ENCODE results near the gene SETDB2. TPM values are rescaled to one million over a fixed set of nuclear protein-coding genes. Genes with fewer than 3 reads are reported as not detected.
A peak's percentile ranks its signal among the peaks of the same experiment; 100 is the strongest.

Gene SETDB2
- polyA plus RNA-seq, 1 donor (not counting 4 experiments of a cell fraction or from before 2014, with no cell fraction given), result 5.6 TPM

GRCh38 chr13:49424011-49424560 lies 20.0 kb upstream of the SETDB2 start:
- Histone ChIP-seq H2AFZ (ENCODE audit: control insufficient read depth, low read length) (no peak overlapping the region), H3K79me2 (ENCODE audit: control insufficient read depth, insufficient read depth, low read length) (no peaks in the 10 kb centered on the region), H3K4me3 (ENCODE audit: control insufficient read depth in 2 of 3, extremely low read depth in 1 of 3, insufficient read depth in 2 of 3, low read depth in 1 of 3, low read length in 3 of 3) (no peak overlapping the region), H3K4me1 (ENCODE audit: control insufficient read depth, extremely low read depth, insufficient read depth, low read length) (no peaks in the 10 kb centered on the region), H3K27ac (ENCODE audit: control insufficient read depth, insufficient read depth, low read length) (no peak overlapping the region), H3K36me3 (ENCODE audit: control insufficient read depth in 2 of 2, extremely low read depth in 1 of 2, insufficient read depth in 2 of 2, low read length in 2 of 2) (no peaks in the 10 kb centered on the region), H3K9me1 (ENCODE audit: control insufficient read depth, extremely low read depth, insufficient read depth, low read length) (no peaks in the 10 kb centered on the region), H3K9ac (ENCODE audit: control insufficient read depth, extremely low read depth, insufficient read depth, low read length) (no peak overlapping the region), H3K27me3 (ENCODE audit: control insufficient read depth, extremely low read depth, insufficient read depth, low read length) (no peaks in the 10 kb centered on the region), H4K20me1 (ENCODE audit: control insufficient read depth, extremely low read depth, insufficient read depth, low read length) (no peaks in the 10 kb centered on the region), H3K9me3 (ENCODE audit: control insufficient read depth, low read depth, low read length) (no peaks in the 10 kb centered on the region), H3K4me2 (ENCODE audit: control insufficient read depth, extremely low read depth, insufficient read depth, low read depth, low read length) (no peak overlapping the region)
- TF ChIP-seq CTCF (optimal IDR thresholded peaks at IDR 0.05 in 1 of 3, IDR thresholded peaks at IDR 0.05 in 1 of 3, conservative IDR thresholded peaks at IDR 0.05 in 1 of 3; ENCODE audit: extremely low read depth in 1 of 3, insufficient read depth in 2 of 3, low read length in 3 of 3) (no peak), EZH2 (IDR thresholded peaks at IDR 0.05; ENCODE audit: low read length) (no peak)
- dilution Hi-C loops (cut with MboI; ENCODE audit: extremely low pct_ligation_motif_present, low sequenced_read_pairs), result no loop called here
- FAIRE-seq, result peak; percentile 49
- no peak for DNase-seq (ENCODE audit: low read depth, low spot score)

- Histone ChIP-seq H3K27ac (ENCODE audit: control insufficient read depth, insufficient read depth, low read length) (no peak overlapping the region), H4K20me1 (ENCODE audit: control insufficient read depth, extremely low read depth, insufficient read depth, low read length) (no peaks in the 10 kb centered on the region), H3K4me2 (ENCODE audit: control insufficient read depth, extremely low read depth, insufficient read depth, low read depth, low read length) (no peak overlapping the region), H3K9ac (ENCODE audit: control insufficient read depth, extremely low read depth, insufficient read depth, low read length) (no peak overlapping the region), H3K36me3 (ENCODE audit: control insufficient read depth in 2 of 2, extremely low read depth in 1 of 2, insufficient read depth in 2 of 2, low read length in 2 of 2) (no peaks in the 10 kb centered on the region), H2AFZ (ENCODE audit: control insufficient read depth, low read length) (no peak overlapping the region), H3K27me3 (ENCODE audit: control insufficient read depth, extremely low read depth, insufficient read depth, low read length) (no peaks in the 10 kb centered on the region), H3K9me3 (ENCODE audit: control insufficient read depth, low read depth, low read length) (no peaks in the 10 kb centered on the region), H3K79me2 (ENCODE audit: control insufficient read depth, insufficient read depth, low read length) (no peaks in the 10 kb centered on the region), H3K9me1 (ENCODE audit: control insufficient read depth, extremely low read depth, insufficient read depth, low read length) (no peaks in the 10 kb centered on the region), H3K4me1 (ENCODE audit: control insufficient read depth, extremely low read depth, insufficient read depth, low read length) (no peaks in the 10 kb centered on the region), H3K4me3 (ENCODE audit: control insufficient read depth in 2 of 3, extremely low read depth in 1 of 3, insufficient read depth in 2 of 3, low read depth in 1 of 3, low read length in 3 of 3) (no peak overlapping the region)
- dilution Hi-C loops (cut with MboI; ENCODE audit: extremely low pct_ligation_motif_present, low sequenced_read_pairs), result loop anchor here (25.0 kb wide), 1 partner anchor 116 kb away; no protein-coding TSS in a partner anchor
- FAIRE-seq, result no peak
- no peak for DNase-seq (ENCODE audit: low read depth, low spot score)
- TF ChIP-seq EZH2 (IDR thresholded peaks at IDR 0.05; ENCODE audit: low read length), result no peak
- TF ChIP-seq CTCF (optimal IDR thresholded peaks at IDR 0.05 in 1 of 3, IDR thresholded peaks at IDR 0.05 in 1 of 3, conservative IDR thresholded peaks at IDR 0.05 in 1 of 3; ENCODE audit: extremely low read depth in 1 of 3, insufficient read depth in 2 of 3, low read length in 3 of 3), result no peak
Observed at GRCh38 chr13:49428041-49428763, 15.9 kb upstream of the SETDB2 start.

Measured in keratinocyte (primary cell).